Thyroid gland (tissue), 4 donors: Measurements from ENCODE around the gene PEPD.

Experiments
- CTCF ChIP-seq, 6 experiments: fragments of 200-600 bp in 3 of 6; fragments of 450-650 bp in 3 of 6; sonication (generic) in 3 of 6; IDR thresholded peaks; one replicate each; pipeline ENCODE4 v1.5.1; 2016 to 2019; ENCODE audit warnings: antibody characterized with exemption in 6 of 6, mild to moderate bottlenecking in 2 of 6, inconsistent platforms in 1 of 6, moderate library complexity in 1 of 6
- POLR2A ChIP-seq, 2 donors: fragments of 450-650 bp; IDR thresholded peaks; one replicate each; pipeline ENCODE4 v1.6.1; 2017; ENCODE audit warnings: antibody characterized with exemption in 2 of 2, mild to moderate bottlenecking in 2 of 2, moderate library complexity in 1 of 2

- no peak for TF ChIP-seq CTCF (IDR thresholded peaks at IDR 0.05)
- no peak for TF ChIP-seq POLR2A (IDR thresholded peaks at IDR 0.05)
These were observed 134.0 kb downstream of the PEPD start for GRCh38 chr19:33387351-33388230.
